ENCODE results near the gene CALR.
A peak's percentile ranks its signal among the peaks of the same experiment; 100 is the strongest.

GRCh38 chr19:12965017-12965811 lies 26.8 kb downstream of the CALR start:
- TF ChIP-seq CTCF (IDR thresholded peaks at IDR 0.05; ENCODE audit: insufficient read depth, low read depth, low read length): peak; percentile 42
- TF ChIP-seq EZH2 (IDR thresholded peaks at IDR 0.05; ENCODE audit: insufficient read depth, low read length): no peak

Measured in astrocyte (in vitro differentiated cells and primary cell).